C4-2B (cell line): ENCODE measurements around the gene CORO2B.

ENCODE experiments used
- H3K27ac ChIP-seq: fragments of 450-650 bp; 2 replicates; pipeline ENCODE4 v1.5.1; 2017
- ZFX ChIP-seq: fragments of 450-650 bp; IDR thresholded peaks from 2 replicates; pipeline ENCODE4 v1.6.1; 2017
- TF ChIP-seq, protein P1 (sequence below): fragments of 450-650 bp; conservative IDR thresholded peaks from 2 replicates; pipeline ENCODE4 v1.5.1; 2017; ENCODE audit warnings: mild to moderate bottlenecking

The CORO2B gene

DNA sequence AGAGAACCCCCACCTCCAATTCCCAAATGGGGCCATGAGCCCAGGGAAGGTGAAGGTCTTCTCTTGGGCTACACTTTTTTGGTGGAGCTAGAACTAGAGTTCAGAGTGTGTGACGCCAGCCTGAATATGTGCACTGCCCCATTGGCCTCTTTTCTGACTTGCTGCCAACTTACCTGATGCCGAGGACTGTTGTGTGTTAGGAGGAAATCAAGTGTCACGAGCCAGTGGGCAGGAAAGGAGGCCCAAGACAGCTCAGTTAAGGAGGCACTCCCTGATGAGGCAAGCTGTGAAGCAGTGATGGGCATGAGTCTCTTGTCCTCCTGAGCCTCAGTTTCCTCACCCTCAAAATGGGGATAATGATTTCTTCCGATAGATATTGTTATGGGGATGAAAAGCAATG lies 134.1 kb downstream of the CORO2B start:
- TF ChIP-seq ZFX = no peak
- TF ChIP-seq, protein P1, sequence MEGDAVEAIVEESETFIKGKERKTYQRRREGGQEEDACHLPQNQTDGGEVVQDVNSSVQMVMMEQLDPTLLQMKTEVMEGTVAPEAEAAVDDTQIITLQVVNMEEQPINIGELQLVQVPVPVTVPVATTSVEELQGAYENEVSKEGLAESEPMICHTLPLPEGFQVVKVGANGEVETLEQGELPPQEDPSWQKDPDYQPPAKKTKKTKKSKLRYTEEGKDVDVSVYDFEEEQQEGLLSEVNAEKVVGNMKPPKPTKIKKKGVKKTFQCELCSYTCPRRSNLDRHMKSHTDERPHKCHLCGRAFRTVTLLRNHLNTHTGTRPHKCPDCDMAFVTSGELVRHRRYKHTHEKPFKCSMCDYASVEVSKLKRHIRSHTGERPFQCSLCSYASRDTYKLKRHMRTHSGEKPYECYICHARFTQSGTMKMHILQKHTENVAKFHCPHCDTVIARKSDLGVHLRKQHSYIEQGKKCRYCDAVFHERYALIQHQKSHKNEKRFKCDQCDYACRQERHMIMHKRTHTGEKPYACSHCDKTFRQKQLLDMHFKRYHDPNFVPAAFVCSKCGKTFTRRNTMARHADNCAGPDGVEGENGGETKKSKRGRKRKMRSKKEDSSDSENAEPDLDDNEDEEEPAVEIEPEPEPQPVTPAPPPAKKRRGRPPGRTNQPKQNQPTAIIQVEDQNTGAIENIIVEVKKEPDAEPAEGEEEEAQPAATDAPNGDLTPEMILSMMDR = no peak
- H3K27ac ChIP-seq = no peak overlapping the region

DNA sequence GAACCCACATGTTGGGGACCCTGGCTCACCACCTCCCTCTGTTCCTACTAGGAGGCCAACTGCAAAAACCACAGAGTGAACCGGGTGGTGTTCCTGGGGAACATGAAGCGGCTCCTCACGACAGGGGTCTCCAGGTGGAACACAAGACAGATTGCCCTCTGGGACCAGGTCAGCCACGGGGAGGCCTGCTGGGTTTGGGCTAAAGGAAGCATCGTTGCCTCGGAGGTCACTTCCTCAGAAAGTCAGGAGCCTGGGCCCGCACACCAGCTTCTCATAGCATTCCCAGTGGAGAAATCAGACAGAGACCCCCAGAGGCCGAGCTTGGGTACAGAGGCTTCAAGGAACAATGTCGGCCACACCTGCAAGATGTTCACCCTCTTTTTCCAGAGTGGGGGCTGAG lies 135.1 kb downstream of the CORO2B start:
- TF ChIP-seq, protein P1 = no peak
- no peak overlapping the region for H3K27ac ChIP-seq

DNA sequence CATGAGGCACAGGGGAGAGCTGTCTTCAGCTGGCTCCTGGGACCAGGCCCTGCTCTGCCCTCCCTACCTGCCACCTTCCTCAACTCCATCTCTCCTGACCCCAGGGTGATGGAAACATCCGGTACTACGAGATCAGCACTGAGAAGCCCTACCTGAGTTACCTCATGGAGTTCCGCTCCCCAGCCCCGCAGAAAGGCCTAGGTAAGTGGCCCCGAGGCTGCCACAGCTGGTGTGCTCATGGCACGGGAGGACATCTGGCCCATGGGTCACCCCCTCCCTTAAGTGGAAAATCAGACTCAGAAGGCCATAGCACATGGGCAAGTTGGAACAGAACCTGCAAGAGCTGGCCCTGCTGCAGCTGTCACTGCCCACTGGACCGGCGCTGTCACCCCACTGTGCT lies 136.3 kb downstream of the CORO2B start:
- no peak for TF ChIP-seq ZFX
- TF ChIP-seq, protein P1 = no peak

DNA sequence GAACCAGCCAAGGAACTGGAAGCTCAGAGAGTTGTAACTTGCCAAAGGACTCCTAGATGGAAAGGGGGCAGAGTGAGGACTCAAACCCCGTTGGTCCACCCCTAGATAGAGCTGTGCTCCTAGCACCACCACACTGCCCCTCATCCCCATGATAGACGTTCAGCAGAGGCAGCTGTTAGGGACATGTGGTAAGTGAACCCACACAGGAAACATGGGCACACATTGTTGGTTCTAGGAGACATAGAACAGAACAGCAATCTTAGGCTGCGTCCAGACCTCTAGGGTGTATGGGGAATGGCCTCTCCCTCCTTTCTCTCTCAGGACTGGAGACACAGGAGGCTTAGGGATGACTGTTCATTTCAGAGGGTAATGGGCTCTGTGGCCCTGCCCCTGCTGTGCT lies 139.2 kb downstream of the CORO2B start:
- TF ChIP-seq ZFX = no peak
- H3K27ac ChIP-seq = no peak overlapping the region

More for the DNA sequence above, 136.3 kb downstream of the CORO2B start:
- no peak overlapping the region for H3K27ac ChIP-seq

DNA sequence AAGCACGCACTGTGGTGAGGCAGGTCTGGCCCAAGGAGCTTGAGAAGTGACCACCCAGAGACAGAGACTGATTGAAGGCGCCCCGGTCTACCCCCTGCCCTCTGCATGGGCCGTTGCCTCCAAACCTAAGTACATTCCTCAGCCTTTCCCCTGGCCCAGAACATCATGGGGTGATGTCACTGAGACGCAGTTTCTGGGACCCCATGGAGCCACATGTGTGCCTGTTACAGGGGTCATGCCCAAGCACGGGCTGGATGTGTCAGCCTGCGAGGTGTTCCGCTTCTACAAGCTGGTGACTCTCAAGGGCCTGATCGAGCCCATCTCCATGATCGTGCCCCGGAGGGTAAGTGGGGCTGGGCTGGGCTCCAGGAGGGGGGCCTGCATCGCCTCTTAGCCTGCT lies 139.7 kb downstream of the CORO2B start:
- TF ChIP-seq ZFX = no peak
- TF ChIP-seq, protein P1 = no peak
- H3K27ac ChIP-seq = no peak overlapping the region

DNA sequence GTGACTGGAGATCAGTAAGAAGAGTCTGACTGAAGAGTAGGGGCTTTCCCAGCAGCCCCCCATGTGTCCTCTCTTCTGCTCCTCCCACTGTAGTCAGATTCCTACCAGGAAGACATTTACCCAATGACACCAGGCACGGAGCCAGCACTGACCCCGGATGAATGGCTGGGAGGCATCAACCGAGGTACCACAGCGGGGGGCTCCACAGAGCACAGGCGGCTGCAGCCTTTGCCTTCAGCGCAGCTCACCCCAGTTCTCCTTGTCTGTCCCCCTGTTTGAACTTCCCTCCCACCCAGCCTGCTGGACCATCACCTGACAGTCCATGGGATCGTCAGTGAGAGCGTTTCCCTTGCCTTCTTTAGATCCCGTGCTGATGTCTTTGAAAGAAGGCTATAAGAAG lies 140.3 kb downstream of the CORO2B start:
- TF ChIP-seq, protein P1 = no peak
- TF ChIP-seq ZFX = no peak
- H3K27ac ChIP-seq = no peak overlapping the region

DNA sequence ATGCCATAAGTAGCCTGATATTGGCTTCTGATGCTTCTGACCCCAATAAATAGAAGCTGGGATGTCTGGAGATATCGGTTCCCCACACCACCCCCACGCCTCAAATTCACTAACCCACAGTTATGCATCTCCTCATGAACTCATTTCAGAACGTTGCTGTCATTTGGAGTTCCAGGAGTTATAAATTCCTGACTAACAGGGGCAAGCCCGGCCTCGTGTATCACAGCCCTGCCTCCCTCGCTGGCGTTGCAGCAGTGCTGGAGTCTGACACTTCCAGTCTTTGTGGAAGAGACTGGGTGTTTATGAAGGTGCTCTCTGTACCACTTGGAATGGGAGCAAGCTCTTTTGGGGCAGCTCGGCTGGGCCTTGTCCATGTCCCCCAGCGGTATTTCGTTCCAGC lies 140.9 kb downstream of the CORO2B start:
- H3K27ac ChIP-seq = no peak overlapping the region
- no peak for TF ChIP-seq ZFX
- TF ChIP-seq, protein P1 = no peak

DNA sequence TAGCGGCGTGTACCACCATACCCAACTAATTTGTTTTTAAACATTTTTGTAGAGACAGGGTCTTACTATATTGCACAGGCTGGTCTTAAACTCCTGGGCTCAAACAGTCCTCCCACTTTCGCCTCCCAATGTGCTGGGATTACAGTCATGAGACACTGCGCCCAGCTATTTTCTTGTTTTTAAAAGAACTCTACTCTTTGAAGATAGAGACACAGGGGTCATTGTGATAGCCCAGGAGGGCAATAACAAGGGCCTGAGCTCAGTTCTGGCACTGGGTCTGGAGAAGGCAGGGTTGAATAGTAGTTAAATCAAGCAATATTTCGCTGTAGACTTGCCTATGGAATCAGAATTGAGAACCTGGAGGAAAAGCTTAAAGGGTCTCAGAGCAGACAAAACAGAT lies 143.1 kb downstream of the CORO2B start:
- TF ChIP-seq ZFX = no peak
- TF ChIP-seq, protein P1 = no peak
- no peak overlapping the region for H3K27ac ChIP-seq
